ENCODE measurements around the gene ITPRIPL1. TPM values are rescaled to one million over a fixed set of nuclear protein-coding genes. Genes with fewer than 3 reads are reported as not detected.

The ITPRIPL1 gene
- polyA plus RNA-seq, 1 donor from 2014 or later = not detected

DNA sequence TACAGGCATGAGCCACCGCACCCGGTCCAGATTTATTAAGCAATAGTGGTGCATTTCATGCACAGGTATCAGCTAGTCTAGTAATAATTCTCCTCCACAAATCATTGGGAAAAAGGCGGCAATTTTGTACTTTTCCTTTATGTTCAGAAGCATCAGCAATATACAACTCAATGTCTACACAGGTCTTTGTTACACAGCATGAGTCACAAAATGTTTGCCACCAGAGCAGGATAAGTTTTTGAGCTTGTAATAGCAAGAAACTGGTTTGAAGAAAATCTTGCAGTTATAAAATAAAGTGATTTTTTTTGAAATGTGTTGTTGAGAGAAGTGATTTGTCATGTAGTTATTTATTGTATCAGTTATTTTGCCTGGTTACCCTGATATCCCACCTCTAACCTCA lies 4.8 kb upstream of the ITPRIPL1 start:
- Histone ChIP-seq H3K9me3 (ENCODE audit: low read length) (no peaks in the 10 kb centered on the region), H3K27me3 (ENCODE audit: insufficient read depth, low read depth, low read length) (peaks cover 42% of the 10 kb centered on the region), H3K4me3 (ENCODE audit: low read length) (no peak overlapping the region), H3K79me2 (replicated peaks; ENCODE audit: insufficient read depth, low read length) (no peaks in the 10 kb centered on the region), H3K36me3 (ENCODE audit: insufficient read depth, low read length) (no peaks in the 10 kb centered on the region), H3K9ac (ENCODE audit: low read length) (no peak overlapping the region), H3F3A (ENCODE audit: insufficient read depth, low read length, poor library complexity, severe bottlenecking) (no peaks in the 10 kb centered on the region), H2AFZ (ENCODE audit: low read depth, low read length) (no peak overlapping the region), H3K9me2 (ENCODE audit: insufficient read depth, low read length) (no peaks in the 10 kb centered on the region), H3K27ac (ENCODE audit: low read length) (no peak overlapping the region), H3K4me2 (ENCODE audit: low read length) (no peak overlapping the region), H4K20me1 (ENCODE audit: insufficient read depth) (no peaks in the 10 kb centered on the region)
- TF ChIP-seq EZH2 (IDR thresholded peaks at IDR 0.05; ENCODE audit: borderline replicate concordance, insufficient read depth, low read length, poor library complexity, severe bottlenecking) = no peak
- TF ChIP-seq, protein P1, sequence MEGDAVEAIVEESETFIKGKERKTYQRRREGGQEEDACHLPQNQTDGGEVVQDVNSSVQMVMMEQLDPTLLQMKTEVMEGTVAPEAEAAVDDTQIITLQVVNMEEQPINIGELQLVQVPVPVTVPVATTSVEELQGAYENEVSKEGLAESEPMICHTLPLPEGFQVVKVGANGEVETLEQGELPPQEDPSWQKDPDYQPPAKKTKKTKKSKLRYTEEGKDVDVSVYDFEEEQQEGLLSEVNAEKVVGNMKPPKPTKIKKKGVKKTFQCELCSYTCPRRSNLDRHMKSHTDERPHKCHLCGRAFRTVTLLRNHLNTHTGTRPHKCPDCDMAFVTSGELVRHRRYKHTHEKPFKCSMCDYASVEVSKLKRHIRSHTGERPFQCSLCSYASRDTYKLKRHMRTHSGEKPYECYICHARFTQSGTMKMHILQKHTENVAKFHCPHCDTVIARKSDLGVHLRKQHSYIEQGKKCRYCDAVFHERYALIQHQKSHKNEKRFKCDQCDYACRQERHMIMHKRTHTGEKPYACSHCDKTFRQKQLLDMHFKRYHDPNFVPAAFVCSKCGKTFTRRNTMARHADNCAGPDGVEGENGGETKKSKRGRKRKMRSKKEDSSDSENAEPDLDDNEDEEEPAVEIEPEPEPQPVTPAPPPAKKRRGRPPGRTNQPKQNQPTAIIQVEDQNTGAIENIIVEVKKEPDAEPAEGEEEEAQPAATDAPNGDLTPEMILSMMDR (IDR thresholded peaks at IDR 0.05; ENCODE audit: poor library complexity, severe bottlenecking) = no peak
- no peak for TF ChIP-seq MXI1 (conservative IDR thresholded peaks at IDR 0.05; ENCODE audit: poor library complexity, severe bottlenecking)
- no peak for TF ChIP-seq EP300 (conservative IDR thresholded peaks at IDR 0.05; ENCODE audit: poor library complexity, severe bottlenecking)
- no peak for TF ChIP-seq SMC3 (conservative IDR thresholded peaks at IDR 0.05; ENCODE audit: poor library complexity)
- TF ChIP-seq, protein P2, sequence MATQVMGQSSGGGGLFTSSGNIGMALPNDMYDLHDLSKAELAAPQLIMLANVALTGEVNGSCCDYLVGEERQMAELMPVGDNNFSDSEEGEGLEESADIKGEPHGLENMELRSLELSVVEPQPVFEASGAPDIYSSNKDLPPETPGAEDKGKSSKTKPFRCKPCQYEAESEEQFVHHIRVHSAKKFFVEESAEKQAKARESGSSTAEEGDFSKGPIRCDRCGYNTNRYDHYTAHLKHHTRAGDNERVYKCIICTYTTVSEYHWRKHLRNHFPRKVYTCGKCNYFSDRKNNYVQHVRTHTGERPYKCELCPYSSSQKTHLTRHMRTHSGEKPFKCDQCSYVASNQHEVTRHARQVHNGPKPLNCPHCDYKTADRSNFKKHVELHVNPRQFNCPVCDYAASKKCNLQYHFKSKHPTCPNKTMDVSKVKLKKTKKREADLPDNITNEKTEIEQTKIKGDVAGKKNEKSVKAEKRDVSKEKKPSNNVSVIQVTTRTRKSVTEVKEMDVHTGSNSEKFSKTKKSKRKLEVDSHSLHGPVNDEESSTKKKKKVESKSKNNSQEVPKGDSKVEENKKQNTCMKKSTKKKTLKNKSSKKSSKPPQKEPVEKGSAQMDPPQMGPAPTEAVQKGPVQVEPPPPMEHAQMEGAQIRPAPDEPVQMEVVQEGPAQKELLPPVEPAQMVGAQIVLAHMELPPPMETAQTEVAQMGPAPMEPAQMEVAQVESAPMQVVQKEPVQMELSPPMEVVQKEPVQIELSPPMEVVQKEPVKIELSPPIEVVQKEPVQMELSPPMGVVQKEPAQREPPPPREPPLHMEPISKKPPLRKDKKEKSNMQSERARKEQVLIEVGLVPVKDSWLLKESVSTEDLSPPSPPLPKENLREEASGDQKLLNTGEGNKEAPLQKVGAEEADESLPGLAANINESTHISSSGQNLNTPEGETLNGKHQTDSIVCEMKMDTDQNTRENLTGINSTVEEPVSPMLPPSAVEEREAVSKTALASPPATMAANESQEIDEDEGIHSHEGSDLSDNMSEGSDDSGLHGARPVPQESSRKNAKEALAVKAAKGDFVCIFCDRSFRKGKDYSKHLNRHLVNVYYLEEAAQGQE (IDR thresholded peaks at IDR 0.05; ENCODE audit: borderline replicate concordance) = no peak
- TF ChIP-seq POLR2AphosphoS5 (IDR thresholded peaks at IDR 0.05) = no peak
- no peak for TF ChIP-seq TAF1 (IDR thresholded peaks at IDR 0.05; ENCODE audit: low read depth)
- TF ChIP-seq RAD21 (conservative IDR thresholded peaks at IDR 0.05) = no peak

GRCh38 chr2:96320728-96321622 lies 4.1 kb upstream of the ITPRIPL1 start:
- H3K4me3 ChIP-seq (ENCODE audit: low read length) = peak overlapping the region; percentile 79
- H4K20me1 ChIP-seq (ENCODE audit: insufficient read depth) = no peaks in the 10 kb centered on the region
- H3K9me3 ChIP-seq (ENCODE audit: low read length) = no peaks in the 10 kb centered on the region
- no peaks in the 10 kb centered on the region for H3K79me2 ChIP-seq (replicated peaks; ENCODE audit: insufficient read depth, low read length)
- peak overlapping the region; percentile 82 for H3K4me2 ChIP-seq (ENCODE audit: low read length)
- H3K27me3 ChIP-seq (ENCODE audit: insufficient read depth, low read depth, low read length) = peaks cover 48% of the 10 kb centered on the region
- H3K9ac ChIP-seq (ENCODE audit: low read length) = peak overlapping the region; percentile 54
- H3K36me3 ChIP-seq (ENCODE audit: insufficient read depth, low read length) = no peaks in the 10 kb centered on the region
- peak overlapping the region; percentile 18 for H2AFZ ChIP-seq (ENCODE audit: low read depth, low read length)
- TF ChIP-seq EP300 (conservative IDR thresholded peaks at IDR 0.05; ENCODE audit: poor library complexity, severe bottlenecking) (no peak), TAF1 (IDR thresholded peaks at IDR 0.05; ENCODE audit: low read depth) (no peak), EZH2 (IDR thresholded peaks at IDR 0.05; ENCODE audit: borderline replicate concordance, insufficient read depth, low read length, poor library complexity, severe bottlenecking) (no peak)
- H3K9me2 ChIP-seq (ENCODE audit: insufficient read depth, low read length) = no peaks in the 10 kb centered on the region
- no peaks in the 10 kb centered on the region for H3F3A ChIP-seq (ENCODE audit: insufficient read depth, low read length, poor library complexity, severe bottlenecking)
- no peak overlapping the region for H3K27ac ChIP-seq (ENCODE audit: low read length)

All from neural cell (in vitro differentiated cells).